ENCODE results near the gene SEMA4A.
"Not testable (repeated sequence)": the region's sequence is repeated elsewhere in the genome, so short reads cannot be mapped to it uniquely, and the experiment has no call there.

The SEMA4A gene

DNA sequence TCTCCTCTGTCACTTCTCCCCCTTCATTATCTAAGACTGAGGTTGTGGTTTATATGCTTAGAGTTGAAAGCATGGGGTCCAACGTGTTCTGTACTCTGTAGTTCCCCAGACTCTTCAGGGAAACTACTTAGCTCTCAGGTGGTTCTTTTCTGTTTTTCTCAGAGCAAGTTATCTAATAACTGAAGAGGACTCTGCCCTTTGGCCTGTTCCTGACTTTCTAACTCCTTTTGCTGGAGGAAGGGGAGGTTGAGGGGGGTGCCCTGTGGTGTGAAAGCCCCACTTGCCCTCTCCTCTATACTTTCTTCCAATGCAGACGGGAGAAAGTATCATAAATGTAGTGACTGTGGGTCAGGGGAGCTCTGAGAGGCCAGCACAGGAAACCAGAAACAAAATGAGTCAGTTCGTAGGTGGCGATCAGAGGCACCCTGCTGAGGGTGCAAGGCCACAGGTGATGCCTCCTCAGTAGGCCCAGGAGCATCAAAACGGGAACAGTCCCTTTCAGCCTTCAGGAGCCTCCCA is 45.5 kb downstream of the SEMA4A start:
- no peak for DNase-seq

DNA sequence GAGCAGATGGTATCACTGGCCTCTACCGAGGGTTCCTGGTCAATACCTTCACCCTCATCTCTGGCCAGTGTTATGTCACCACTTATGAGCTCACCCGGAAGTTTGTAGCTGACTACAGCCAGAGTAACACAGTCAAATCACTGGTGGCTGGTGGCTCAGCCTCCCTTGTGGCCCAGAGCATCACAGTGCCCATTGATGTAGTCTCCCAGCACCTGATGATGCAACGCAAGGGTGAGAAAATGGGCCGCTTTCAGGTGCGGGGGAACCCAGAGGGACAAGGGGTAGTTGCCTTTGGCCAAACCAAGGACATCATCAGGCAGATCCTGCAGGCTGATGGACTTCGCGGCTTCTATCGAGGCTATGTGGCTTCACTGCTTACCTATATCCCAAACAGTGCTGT is 46.7 kb downstream of the SEMA4A start:
- no peak for DNase-seq

DNA sequence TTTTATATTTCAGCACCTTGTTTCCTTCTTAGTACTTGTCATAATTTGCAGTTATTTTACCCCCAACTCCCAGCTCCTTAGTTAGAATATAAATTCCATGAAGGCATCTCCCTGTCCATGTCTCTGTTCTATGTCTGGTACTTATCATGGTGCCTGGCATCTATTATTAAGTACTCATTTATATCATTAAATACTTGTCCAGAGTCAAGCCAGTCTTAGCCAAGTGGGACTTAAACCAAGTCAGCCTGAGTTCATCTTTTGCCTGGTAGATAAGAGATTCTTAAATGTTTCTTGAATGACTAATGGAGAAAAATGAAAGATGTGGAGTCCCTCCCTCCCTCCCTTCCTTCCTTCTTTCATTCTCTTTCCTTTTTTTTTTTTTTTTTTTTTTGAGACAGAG is 49.9 kb downstream of the SEMA4A start:
- no peak for DNase-seq

DNA sequence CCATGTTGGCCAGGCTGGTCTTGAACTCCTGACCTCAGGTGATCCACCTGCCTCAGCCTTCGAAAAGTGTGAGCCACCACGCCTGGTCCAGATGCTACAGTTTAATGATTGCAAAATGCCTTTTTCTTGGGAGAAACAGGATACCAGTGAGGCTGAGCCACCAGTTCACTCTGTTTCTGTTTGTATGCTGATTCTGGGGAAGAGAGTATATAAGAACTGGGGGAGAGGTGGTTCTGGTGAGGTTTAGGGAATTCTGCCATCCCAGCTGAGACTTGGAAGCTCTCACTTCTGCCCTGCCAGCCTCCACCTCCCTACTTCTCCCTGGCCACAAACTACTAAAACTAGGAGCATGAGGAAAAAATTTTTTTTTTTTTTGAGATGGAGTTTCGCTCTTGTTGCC is 51.3 kb downstream of the SEMA4A start:
- no peak for DNase-seq

DNA sequence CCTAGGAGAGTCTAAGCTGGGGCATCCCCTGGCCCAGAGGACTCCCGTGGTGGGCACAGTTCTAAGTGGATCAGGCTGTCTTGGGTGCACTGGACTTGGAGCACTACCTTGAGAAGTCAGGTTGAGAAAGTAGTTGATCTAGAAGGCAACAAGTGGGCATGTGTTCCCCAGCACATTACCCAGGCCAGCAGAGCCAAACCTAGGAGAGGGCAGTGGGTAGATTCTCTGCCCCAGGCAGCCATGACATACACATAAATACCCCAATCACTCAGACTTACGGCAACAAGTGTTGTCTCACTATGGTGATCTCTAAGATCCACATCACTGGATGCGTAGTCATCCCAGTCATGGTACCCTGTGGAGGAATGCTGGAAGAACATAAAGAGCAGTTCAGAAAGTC is 57.9 kb downstream of the SEMA4A start:
- DNase-seq: no peak

DNA sequence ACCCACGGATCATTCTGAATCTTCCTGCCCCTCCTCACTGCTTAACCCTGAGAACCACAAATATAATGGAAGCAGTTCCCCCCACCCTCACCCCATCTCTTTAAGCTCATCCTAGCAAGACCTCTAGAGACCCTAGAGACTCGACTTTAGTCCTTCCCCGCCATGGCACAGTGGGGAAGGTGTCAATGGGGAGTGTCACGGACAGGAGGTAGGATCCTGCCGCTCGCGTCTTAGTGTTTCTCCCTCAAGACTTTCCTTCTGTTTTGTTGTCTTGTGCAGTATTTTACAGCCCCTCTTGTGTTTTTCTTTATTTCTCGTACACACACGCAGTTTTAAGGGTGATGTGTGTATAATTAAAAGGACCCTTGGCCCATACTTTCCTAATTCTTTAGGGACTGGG is 58.7 kb downstream of the SEMA4A start:
- no peak for DNase-seq

DNA sequence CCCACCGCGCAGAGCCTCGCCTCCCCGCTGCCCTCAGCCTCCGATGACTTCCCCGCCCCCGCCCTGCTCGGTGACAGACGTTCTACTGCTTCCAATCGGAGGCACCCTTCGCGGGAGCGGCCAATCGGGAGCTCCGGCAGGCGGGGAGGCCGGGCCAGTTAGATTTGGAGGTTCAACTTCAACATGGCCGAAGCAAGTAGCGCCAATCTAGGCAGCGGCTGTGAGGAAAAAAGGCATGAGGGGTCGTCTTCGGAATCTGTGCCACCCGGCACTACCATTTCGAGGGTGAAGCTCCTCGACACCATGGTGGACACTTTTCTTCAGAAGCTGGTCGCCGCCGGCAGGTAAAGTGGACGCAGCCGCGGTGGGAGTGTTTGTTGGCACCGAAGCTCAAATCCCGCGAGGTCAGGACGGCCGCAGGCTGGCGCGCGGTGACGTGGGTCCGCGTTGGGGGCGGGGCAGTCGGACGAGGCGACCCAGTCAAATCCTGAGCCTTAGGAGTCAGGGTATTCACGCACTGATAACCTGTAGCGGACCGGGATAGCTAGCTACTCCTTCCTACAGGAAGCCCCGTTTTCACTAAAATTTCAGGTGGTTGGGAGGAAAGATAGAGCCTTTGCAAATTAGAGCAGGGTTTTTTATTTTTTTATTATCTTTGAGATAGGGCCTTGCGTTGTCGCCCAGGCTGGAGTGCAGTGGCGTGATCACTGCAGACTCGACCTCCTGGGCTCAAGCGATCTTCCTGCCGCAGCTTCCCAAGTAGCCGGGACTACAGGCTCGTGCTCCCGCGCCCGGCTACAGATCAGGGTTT is 59.7 kb downstream of the SEMA4A start, which contains the start of gene PMF1:
TSS of gene PMF1 (plus strand) at position 175 of the 811 bp plus-strand sequence. CDS start at position 184, 9 bp downstream.
- peak; percentile 96 for DNase-seq

DNA sequence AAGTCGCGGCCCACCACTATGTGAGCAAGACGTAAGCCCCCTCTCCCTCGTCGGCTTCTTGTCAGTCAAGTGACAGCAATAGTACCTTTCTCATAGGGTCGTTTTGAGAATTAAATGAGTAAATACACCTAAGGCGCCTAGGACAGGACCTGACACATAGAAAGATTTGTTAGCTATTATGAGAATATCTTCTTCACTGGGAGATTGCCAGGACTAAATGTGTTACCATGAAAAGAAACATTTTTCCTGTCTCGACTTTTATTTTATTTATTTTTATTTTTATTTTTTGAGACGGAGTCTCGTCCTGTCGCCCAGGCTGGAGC is 60.2 kb downstream of the SEMA4A start:
- no peak for DNase-seq

DNA sequence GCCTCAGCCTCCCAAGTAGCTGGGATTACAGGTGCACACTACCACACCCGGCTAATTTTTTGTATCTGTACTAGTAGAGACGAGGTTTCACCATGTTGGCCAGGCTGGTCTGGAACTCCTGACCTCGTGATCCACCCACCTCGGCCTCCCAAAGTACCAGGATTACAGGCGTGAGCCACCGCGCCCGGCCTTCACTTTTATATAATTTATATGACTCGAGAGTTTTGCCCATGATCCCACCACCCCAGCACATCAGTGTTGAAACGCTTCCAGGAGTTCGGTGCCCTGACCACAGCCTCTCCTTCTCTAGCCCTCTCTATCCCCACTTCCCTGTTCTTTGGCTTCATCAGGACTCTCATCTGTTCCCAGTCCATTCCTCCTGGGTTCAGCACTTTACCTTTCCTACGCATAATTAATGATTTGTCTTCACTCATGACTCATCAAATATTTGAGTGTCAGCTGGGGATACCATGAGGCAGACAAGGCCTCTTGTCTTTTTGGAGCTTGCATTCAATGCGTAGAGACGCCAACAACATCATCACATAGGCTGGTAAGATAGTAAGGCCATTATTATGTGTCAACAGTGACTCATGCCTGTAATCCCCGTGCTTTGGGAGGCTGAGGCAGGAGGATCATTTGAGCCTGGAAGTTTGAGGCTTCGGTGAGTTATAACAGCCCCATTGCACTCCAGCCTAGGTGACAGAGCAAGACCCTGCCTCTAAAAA is 60.8 kb downstream of the SEMA4A start:
- DNase-seq: peak; percentile 13

DNA sequence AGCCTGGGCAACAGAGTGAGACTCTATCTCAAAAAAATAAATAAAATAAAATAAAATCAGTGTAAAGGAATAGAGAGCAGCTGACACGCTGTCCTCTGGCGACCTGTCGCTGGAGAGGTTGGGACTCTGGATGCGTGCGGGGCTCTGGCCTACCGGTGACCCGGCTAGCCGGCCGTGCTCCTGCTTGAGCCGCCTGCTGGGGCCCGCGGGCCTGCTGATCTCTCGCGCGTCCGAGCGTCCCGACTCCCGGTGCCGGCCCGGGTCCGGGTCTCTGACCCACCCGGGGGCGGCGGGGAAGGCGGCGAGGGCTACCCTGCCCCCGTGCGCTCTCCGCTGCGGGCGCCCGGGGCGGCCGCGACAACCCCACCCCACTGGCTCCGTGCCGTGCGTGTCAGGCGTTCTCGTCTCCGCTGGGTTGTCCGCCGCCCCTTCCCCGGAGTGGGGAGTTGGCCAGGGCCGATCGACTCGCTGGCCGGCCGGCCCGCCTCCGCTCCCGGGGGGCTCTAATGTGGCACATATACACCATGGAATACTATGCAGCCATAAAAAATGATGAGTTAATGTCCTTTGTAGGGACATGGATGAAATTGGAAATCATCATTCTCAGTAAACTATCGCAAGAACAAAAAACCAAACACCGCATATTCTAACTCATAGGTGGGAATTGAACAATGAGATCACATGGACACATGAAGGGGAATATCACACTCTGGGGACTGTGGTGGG is 63.1 kb downstream of the SEMA4A start:
- not testable (repeated sequence) for DNase-seq

DNA sequence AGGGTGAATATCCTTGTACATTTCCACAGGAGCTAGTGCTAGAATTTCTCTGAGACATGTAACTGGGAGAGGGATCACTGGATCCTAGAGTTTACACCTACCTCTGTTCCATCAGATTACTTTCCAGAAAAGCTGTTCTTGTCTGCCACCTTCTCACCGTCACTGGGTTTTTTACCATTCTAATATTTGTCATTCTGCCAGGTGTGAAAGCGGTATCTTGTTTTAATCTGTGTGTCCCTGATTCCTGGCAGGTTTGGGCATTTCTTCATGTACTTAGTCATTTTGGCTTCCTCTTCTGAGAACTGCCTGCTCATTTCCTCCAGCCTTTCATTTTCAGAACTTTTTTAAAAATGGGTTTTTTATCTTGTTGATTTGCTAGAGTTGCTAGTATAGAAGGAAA is 64.5 kb downstream of the SEMA4A start:
- peak; percentile 75 for DNase-seq

DNA sequence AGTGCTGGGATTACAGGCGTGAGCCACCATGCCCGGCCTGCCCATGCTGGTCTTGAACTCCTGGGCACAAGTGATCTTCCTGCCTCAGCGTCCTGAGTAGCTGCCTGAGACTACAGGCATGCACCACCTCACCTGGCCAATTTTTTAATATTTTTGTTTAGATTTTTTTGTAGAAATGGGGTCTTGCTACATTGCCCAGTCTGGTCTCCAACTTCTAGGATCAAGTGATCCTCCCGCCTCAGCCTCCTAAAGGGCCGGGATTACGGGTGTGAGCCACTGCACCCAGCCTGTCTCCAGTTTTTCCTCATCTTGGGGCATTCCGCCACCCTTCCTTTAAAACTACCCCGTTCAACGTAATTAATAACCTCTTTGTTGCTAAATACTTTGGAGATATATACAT is 66.8 kb downstream of the SEMA4A start:
- DNase-seq: no peak

DNA sequence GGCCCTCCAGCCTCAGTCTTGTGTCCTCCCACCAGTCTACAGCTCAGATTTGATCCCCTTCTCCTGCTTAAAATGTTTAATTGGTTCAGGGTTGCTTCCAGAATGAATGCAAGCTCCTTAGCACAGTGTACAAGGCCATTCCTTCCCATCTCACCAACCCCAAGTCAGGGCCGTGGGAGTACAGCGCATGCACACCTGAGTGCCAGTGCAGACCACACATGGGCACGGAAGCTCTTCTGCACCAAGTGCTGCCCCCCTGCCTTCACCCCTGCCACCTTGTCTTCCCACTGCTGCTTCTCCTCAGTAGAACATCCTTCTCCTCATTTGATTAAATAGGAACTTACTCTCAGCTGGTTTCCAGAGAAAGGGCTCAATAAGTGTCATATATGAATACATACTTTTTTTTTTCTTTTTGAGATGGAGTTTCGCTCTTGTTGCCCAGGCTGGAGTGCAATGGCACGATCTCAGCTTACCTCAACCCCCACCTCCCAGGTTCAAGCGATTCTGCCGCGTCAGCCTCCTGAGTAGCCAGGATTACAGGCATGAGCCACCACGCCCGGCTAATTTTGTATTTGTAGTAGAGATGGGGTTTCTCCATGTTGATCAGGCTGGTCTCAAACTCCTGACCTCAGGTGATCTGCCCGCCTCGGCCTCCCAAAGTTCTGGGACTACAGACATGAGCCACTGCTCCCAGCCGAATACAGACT is 68.8 kb downstream of the SEMA4A start:
- DNase-seq: no peak

DNA sequence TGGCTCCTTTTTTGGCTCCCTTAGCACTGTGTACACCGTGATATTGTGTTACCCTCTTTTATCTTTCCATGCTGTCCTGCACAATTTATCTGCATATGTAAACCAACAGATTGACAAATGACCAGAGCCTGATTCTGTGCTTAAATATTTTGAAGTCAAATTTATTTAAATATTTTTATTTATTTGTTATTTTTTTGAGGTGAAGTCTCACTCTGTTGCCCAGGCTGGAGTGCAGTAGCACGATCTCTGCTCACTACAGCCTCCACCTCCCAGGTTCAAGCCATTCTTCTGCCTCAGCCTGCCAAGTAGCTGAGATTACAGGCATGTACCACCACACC is 72.3 kb downstream of the SEMA4A start:
- DNase-seq: no peak

DNA sequence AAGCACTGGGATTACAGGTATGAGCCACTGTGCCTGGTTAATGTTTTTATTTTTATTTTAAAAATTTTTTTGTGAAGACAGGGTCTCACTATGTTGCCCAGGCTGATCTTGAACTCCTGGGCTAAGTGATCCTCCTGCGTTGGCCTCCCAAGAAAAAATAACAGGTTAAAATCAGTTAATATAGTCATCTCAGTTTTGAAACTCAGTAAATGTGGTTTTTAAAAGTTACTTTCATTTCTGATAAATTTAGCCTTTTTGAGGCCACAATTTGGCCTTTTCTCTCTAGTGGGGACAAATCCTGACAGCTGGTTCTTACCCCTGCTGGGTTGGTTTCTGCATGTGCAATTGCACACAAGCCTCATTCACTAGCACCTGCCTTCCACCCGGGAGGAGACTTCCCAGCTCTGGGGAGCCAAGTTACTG is 72.7 kb downstream of the SEMA4A start:
- no peak for DNase-seq

DNA sequence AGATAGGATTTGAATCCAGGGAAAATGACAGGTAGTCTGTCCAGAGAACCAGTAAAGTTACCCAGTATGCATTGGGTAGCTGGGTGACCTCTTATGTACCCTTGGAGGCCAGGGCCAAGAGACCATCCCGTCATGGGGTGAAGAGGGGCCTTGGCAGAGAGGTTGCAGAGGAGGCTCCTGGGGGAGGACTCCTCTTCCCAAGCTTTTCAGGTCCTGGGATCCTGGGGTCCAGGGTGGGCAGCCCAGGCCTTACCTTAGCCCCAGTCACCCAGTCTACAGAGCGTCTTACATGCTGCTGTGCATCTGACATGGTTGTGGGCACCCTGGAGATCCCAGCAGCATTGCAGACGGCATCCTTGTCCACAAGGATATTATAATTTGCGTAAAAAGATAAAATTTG is 73.4 kb downstream of the SEMA4A start:
- DNase-seq: no peak
